Karpas-422 (cell line): ENCODE measurements around the gene PLEKHA5. TPM values are rescaled to one million over a fixed set of nuclear protein-coding genes. Genes with fewer than 3 reads are reported as not detected.

ENCODE experiments used
- DNase-seq: peaks from one replicate; pipeline ENCODE4 v3.0.0-alpha.2; 2015
- H2AFZ ChIP-seq: fragments of 200-600 bp; sonication (generic); 2 replicates; pipeline ENCODE4 v1.6.1; 2014; ENCODE audit warnings: antibody characterized with exemption, low read length, mixed read lengths
- H3K27ac ChIP-seq: fragments of 200-600 bp; sonication (generic); 2 replicates; pipeline ENCODE4 v1.5.1; 2014; ENCODE audit warnings: mild to moderate bottlenecking, low read length, moderate library complexity
- H3K27me3 ChIP-seq: fragments of 200-600 bp; sonication (generic); 2 replicates; pipeline ENCODE4 v1.6.1; 2014; ENCODE audit warnings: low read length, mixed read lengths
- H3K36me3 ChIP-seq: fragments of 200-600 bp; sonication (generic); 2 replicates; pipeline ENCODE4 v1.6.1; 2014; ENCODE audit warnings: low read length, mixed read lengths; ENCODE audit not compliant: insufficient read depth
- H3K4me1 ChIP-seq: fragments of 200-600 bp; sonication (generic); 2 replicates; pipeline ENCODE4 v1.6.1; 2014; ENCODE audit warnings: mild to moderate bottlenecking, low read length, mixed read lengths
- H3K4me2 ChIP-seq: fragments of 200-600 bp; sonication (generic); 2 replicates; pipeline ENCODE4 v1.6.1; 2014; ENCODE audit warnings: low read length, low read depth, mild to moderate bottlenecking; ENCODE audit not compliant: poor library complexity, severe bottlenecking
- H3K4me3 ChIP-seq: fragments of 200-600 bp; sonication (generic); 2 replicates; pipeline ENCODE4 v1.5.1; 2014; ENCODE audit warnings: mild to moderate bottlenecking, antibody characterized with exemption, low read length, mixed read lengths
- H3K79me2 ChIP-seq: fragments of 200-600 bp; sonication (generic); 2 replicates; pipeline ENCODE4 v1.6.1; 2014; ENCODE audit warnings: mild to moderate bottlenecking, low read length, mixed read lengths
- H3K9ac ChIP-seq: fragments of 200-600 bp; sonication (generic); 2 replicates; pipeline ENCODE4 v1.6.0; 2014; ENCODE audit warnings: low read length
- H3K9me2 ChIP-seq: fragments of 200-600 bp; sonication (generic), shearing (Covaris generic); replicated peaks from 2 replicates; pipeline ENCODE4 v1.6.0; 2014; ENCODE audit warnings: mild to moderate bottlenecking, low read length, moderate library complexity; ENCODE audit not compliant: insufficient read depth
- H3K9me3 ChIP-seq: fragments of 300-700, 200-600 bp; sonication (generic); 2 replicates; pipeline ENCODE4 v1.6.1; 2014; ENCODE audit warnings: low read length, mixed read lengths
- H4K20me1 ChIP-seq: fragments of 200-600 bp; sonication (generic); 2 replicates; pipeline ENCODE4 v1.6.1; 2014; ENCODE audit warnings: mild to moderate bottlenecking, antibody characterized with exemption, low read length, low read depth; ENCODE audit not compliant: insufficient read depth
- total RNA-seq: library from RNA; depleted of rRNA; stranded (reverse); fragments of >200 nt; shearing (Covaris generic); gene quantifications from 2 replicates; pipeline ENCODE4 v1.2.3, GENCODE V29; 2014; ENCODE audit warnings: low replicate concordance

PLEKHA5 gene
- total RNA-seq, 1 experiment from 2014 or later = 189 TPM

DNA sequence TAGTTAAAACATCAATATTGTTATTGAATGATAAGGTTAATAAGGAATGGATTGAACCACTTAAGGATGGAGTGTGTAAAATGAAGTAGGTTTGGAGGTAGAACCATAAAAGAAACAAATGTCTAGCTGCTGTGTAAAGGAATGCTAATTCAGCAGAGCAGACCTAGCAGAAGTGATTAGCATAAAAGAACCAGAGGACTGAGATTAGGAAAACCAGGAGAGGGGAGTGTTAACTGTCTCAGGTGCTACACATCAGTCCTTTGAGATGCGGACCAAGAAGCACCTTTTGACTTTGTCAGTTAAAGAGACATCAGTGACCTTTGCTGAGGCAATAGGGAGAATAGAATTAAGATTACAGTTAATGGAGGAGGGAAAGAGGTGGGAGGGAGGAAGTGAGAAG, 84.5 kb downstream of the PLEKHA5 start:
- Histone ChIP-seq H3K27me3 (no peaks in the 10 kb centered on the region), H3K27ac (peak overlapping the region; percentile 26), H3K9me2 (no peaks in the 10 kb centered on the region), H3K9me3 (no peaks in the 10 kb centered on the region), H3K4me3 (no peak overlapping the region), H2AFZ (no peak overlapping the region), H3K79me2 (peaks cover 93% of the 10 kb centered on the region), H3K4me2 (no peak overlapping the region), H3K36me3 (peaks cover 10% of the 10 kb centered on the region), H4K20me1 (no peaks in the 10 kb centered on the region), H3K9ac (no peak overlapping the region), H3K4me1 (peaks cover 61% of the 10 kb centered on the region)
- no peak for DNase-seq

DNA sequence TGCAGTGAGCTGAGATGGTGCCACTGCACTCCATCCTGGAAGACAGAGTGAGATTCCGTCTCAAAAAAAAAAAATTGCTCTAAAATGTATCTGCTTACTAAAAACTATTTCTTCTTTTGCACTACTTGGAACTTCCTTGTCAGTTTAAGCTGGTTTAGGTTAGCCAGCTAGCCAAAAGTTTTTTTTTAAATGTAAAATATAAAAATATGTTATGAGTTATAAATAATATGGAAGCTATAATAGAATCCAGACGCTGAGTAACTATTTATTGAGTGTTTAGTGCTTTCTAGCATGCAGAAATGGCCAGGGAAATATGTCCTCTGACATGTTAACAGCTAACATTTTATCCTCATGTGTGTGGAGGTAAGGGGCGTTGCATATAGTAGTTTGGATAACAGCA, 85.6 kb downstream of the PLEKHA5 start:
- Histone ChIP-seq H3K4me3 (no peak overlapping the region), H4K20me1 (no peaks in the 10 kb centered on the region), H3K4me1 (peaks cover 51% of the 10 kb centered on the region), H3K9me3 (no peaks in the 10 kb centered on the region), H3K27me3 (no peaks in the 10 kb centered on the region), H3K9me2 (no peaks in the 10 kb centered on the region), H3K27ac (peak overlapping the region; percentile 15), H2AFZ (no peak overlapping the region), H3K36me3 (peaks cover 11% of the 10 kb centered on the region), H3K4me2 (no peak overlapping the region), H3K9ac (no peak overlapping the region), H3K79me2 (peaks cover 92% of the 10 kb centered on the region)
- DNase-seq = no peak

DNA sequence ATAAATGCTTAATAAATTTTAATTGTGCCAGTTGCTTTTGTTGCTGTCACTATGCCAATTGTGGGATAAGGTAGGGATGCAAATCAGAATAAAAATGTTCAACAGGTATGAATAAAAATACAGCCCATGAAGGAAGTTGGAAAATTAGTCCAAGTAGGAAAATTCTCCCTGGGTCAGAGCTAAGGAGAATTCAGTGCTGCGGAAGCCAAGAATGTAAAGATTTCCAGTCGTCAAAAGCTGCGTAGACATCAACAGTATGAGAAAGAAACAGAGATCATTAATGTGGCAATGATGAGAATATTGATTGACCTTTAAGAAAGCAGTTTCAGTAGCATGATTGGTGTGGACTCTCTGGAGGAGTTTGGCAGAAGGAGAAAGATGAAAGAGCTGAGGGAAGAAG, 87.9 kb downstream of the PLEKHA5 start:
- H3K36me3 ChIP-seq = peaks cover 15% of the 10 kb centered on the region
- H4K20me1 ChIP-seq = no peaks in the 10 kb centered on the region
- no peak for DNase-seq

DNA sequence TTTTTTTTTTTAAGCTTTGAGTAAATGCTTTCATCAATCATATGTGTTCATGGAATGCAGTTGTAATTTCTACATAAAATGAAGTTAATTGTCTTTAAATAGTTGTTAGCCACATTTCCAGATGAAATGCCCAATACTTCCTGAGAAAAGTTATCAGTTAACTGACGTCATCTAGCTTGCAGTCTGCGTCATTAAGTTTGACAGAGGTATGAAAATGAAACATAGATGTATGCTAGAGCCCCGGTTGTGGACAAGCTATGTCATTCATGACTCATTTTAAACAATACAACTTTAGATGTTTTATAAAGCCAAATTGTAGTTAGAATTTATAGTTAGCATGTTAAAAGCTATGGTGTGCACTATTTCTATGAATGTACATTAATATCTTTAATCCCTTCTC, 90.7 kb downstream of the PLEKHA5 start:
- no peak overlapping the region for H3K9ac ChIP-seq
- H3K4me2 ChIP-seq = no peak overlapping the region
- H3K27me3 ChIP-seq = no peaks in the 10 kb centered on the region
- H2AFZ ChIP-seq = no peak overlapping the region
- H3K4me3 ChIP-seq = no peak overlapping the region
- peaks cover 19% of the 10 kb centered on the region for H3K36me3 ChIP-seq
- H3K9me2 ChIP-seq = no peaks in the 10 kb centered on the region
- no peaks in the 10 kb centered on the region for H4K20me1 ChIP-seq
- H3K4me1 ChIP-seq = peaks cover 41% of the 10 kb centered on the region
- DNase-seq = no peak
- no peaks in the 10 kb centered on the region for H3K9me3 ChIP-seq
- peaks cover 96% of the 10 kb centered on the region for H3K79me2 ChIP-seq
- H3K27ac ChIP-seq = peak overlapping the region; percentile 3; the same call in 1 of the 2 replicates

More for the DNA sequence above, 87.9 kb downstream of the PLEKHA5 start:
- Histone ChIP-seq H3K79me2 (peaks cover 93% of the 10 kb centered on the region), H3K27ac (no peak overlapping the region), H3K4me1 (peaks cover 48% of the 10 kb centered on the region), H3K27me3 (no peaks in the 10 kb centered on the region), H3K9me2 (no peaks in the 10 kb centered on the region), H2AFZ (no peak overlapping the region), H3K4me3 (no peak overlapping the region), H3K9ac (no peak overlapping the region), H3K9me3 (no peaks in the 10 kb centered on the region), H3K4me2 (no peak overlapping the region)

DNA sequence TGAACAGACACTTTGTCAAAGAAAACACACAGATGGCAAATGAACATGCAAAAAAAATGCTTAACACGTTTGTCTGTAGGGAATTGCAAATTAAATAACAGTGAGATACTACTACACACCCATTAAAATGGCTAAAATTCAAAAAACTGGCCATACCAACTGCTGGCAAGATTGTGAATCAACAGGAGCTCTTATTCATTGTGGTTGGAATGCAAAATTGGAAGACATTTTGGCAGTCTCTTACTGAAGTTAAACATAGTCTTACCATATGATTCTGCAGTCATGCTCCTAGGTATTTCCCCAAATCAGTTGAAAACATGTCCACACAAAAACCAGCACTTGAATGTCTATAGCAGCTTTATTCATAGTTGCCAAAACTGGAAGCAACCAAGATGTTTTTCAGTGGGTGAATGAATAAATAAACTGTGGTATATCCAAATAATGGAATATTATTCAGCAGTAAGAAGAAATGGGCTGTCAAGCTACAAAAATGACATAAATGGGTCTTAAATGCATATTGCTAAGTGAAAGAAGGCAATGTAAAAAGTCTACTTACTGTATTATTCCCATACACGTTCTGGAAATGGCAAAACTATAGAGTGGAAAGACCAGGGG, 91.4 kb downstream of the PLEKHA5 start:
- Histone ChIP-seq H3K4me2 (no peak overlapping the region), H3K9ac (no peak overlapping the region), H3K27me3 (no peaks in the 10 kb centered on the region), H3K4me1 (peaks cover 36% of the 10 kb centered on the region), H2AFZ (no peak overlapping the region), H3K79me2 (peaks cover 96% of the 10 kb centered on the region), H3K9me2 (no peaks in the 10 kb centered on the region), H4K20me1 (no peaks in the 10 kb centered on the region), H3K4me3 (no peak overlapping the region), H3K27ac (peak overlapping the region; percentile 3; the same call in 1 of the 2 replicates), H3K36me3 (peaks cover 21% of the 10 kb centered on the region), H3K9me3 (no peaks in the 10 kb centered on the region)
- no peak for DNase-seq

DNA sequence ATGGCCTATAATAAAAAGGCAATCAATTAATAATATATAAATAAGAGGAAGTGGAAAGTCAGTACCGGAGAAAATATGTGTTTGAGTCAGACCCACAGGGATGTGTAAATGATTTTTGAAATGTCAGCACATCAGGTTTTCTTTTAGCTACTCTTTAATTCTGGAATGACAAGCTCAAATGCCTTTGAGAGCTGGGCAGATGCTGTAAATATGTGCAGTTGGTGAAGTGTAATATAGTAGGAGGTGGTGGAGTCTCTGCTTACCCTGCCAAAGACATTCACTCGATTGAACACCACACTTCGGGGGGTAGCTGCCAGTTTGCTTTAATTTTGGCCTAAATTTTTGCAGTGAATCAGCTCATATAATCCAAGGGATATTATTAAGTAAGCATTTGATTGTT, 93.0 kb downstream of the PLEKHA5 start:
- H3K4me3 ChIP-seq = no peak overlapping the region
- DNase-seq = no peak
- H3K79me2 ChIP-seq = peaks cover 96% of the 10 kb centered on the region
- peaks cover 25% of the 10 kb centered on the region for H3K36me3 ChIP-seq
- H3K9me3 ChIP-seq = no peaks in the 10 kb centered on the region
- no peak overlapping the region for H3K4me2 ChIP-seq
- H3K4me1 ChIP-seq = peaks cover 40% of the 10 kb centered on the region
- no peaks in the 10 kb centered on the region for H3K27me3 ChIP-seq
- H3K9ac ChIP-seq = no peak overlapping the region
- H2AFZ ChIP-seq = no peak overlapping the region
- peak overlapping the region; percentile 17; the same call in 1 of the 2 replicates for H3K27ac ChIP-seq
- no peaks in the 10 kb centered on the region for H4K20me1 ChIP-seq
- no peaks in the 10 kb centered on the region for H3K9me2 ChIP-seq

DNA sequence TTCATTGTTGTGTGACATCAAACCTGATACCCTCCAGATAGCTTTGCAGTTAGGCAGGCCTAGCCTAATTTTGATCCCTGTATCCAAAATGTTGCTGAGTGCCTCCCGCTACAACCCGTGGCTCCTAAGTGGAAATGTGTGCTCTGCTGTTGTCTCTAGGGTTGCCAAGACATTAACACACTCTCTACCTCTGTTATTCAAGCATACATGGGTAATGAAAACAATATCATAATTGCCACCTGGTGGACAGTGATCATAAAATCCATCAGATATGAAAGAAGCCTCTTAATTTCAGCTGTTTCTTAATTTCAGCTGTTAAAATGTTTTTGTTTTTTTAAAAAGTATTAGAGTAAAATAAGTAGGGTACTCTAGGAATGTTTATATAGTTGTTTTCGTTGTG, 93.5 kb downstream of the PLEKHA5 start:
- no peaks in the 10 kb centered on the region for H4K20me1 ChIP-seq
- no peak overlapping the region for H2AFZ ChIP-seq
- H3K9me2 ChIP-seq = no peaks in the 10 kb centered on the region
- H3K27ac ChIP-seq = peak overlapping the region; percentile 30; the same call in 1 of the 2 replicates
- no peaks in the 10 kb centered on the region for H3K27me3 ChIP-seq
- H3K4me2 ChIP-seq = no peak overlapping the region
- peaks cover 43% of the 10 kb centered on the region for H3K4me1 ChIP-seq
- peaks cover 28% of the 10 kb centered on the region for H3K36me3 ChIP-seq
- no peak overlapping the region for H3K4me3 ChIP-seq
- DNase-seq = peak; percentile 77
- H3K79me2 ChIP-seq = peaks cover 96% of the 10 kb centered on the region
- H3K9me3 ChIP-seq = no peaks in the 10 kb centered on the region
- H3K9ac ChIP-seq = no peak overlapping the region

DNA sequence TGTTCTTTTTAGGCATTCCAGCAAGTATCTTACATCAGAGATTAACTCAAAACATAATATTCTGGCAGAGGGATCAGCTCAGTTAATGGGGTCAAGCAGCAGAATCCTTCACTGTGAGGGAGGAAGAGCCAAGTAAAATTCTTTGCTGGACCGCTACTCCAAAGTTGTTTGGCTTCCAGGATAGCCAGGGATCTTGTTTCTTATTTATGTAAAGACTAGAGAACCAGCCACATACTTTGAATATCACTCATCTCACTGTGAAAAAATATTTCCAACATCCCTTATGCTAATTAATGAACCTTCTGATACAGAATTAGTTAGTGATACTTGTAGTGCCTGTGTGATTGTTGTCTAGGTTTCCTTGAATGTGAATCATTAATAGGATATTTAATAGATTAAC, 94.2 kb downstream of the PLEKHA5 start:
- no peaks in the 10 kb centered on the region for H4K20me1 ChIP-seq
- no peak for DNase-seq
- no peaks in the 10 kb centered on the region for H3K9me3 ChIP-seq
- no peaks in the 10 kb centered on the region for H3K27me3 ChIP-seq
- H3K4me1 ChIP-seq = peaks cover 42% of the 10 kb centered on the region
- H3K9ac ChIP-seq = no peak overlapping the region
- H3K27ac ChIP-seq = peak overlapping the region; percentile 30; the same call in 1 of the 2 replicates
- H3K79me2 ChIP-seq = peaks cover 97% of the 10 kb centered on the region
- no peaks in the 10 kb centered on the region for H3K9me2 ChIP-seq
- peaks cover 35% of the 10 kb centered on the region for H3K36me3 ChIP-seq
- H3K4me3 ChIP-seq = no peak overlapping the region
- no peak overlapping the region for H3K4me2 ChIP-seq
- H2AFZ ChIP-seq = no peak overlapping the region
